DND-41 (cell line): ENCODE results near the gene MEGF11.

Experiments
- ATAC-seq: fragments of 200-7000 bp; cut with Tn5 transposase; 3 replicates; pipeline ENCODE4 v1.9.1; 2021; ENCODE audit warnings: low read depth; ENCODE audit not compliant: insufficient read depth
- DNase-seq: peaks from one replicate; pipeline ENCODE4 v3.0.0-alpha.2; 2020
- H2AFZ ChIP-seq: 2 replicates; pipeline ENCODE4 v1.6.0; 2012; ENCODE audit warnings: low read depth, low read length
- H3K27ac ChIP-seq: 2 replicates; pipeline ENCODE4 v1.5.1; 2012; ENCODE audit warnings: low read length, inconsistent platforms
- H3K27me3 ChIP-seq: fragments of 200-600 bp; sonication (generic); 2 replicates; pipeline ENCODE4 v1.6.0; 2012; ENCODE audit warnings: low read length, mild to moderate bottlenecking, inconsistent platforms; ENCODE audit not compliant: insufficient read depth, poor library complexity
- H3K36me3 ChIP-seq: 2 replicates; pipeline ENCODE4 v1.5.1; 2012; ENCODE audit warnings: low read length, inconsistent platforms; ENCODE audit not compliant: insufficient read depth
- H3K4me1 ChIP-seq: 2 replicates; pipeline ENCODE4 v1.5.1; 2012; ENCODE audit warnings: mild to moderate bottlenecking, low read length; ENCODE audit not compliant: insufficient read depth
- H3K4me2 ChIP-seq: 2 replicates; pipeline ENCODE4 v1.6.0; 2012; ENCODE audit warnings: mild to moderate bottlenecking, moderate library complexity, low read length, inconsistent platforms; ENCODE audit not compliant: insufficient read depth
- H3K4me3 ChIP-seq, 2 experiments: fragments of 200-600 bp in 1 of 2; shearing (Covaris generic) in 1 of 2; 2 replicates each; pipeline ENCODE4 v1.5.1; 2012 to 2016; ENCODE audit warnings: inconsistent platforms in 2 of 2, low read length in 2 of 2, mild to moderate bottlenecking in 2 of 2, low read depth in 1 of 2, moderate library complexity in 1 of 2
- H3K79me2 ChIP-seq: 2 replicates; pipeline ENCODE4 v1.6.0; 2012; ENCODE audit warnings: low read length, inconsistent platforms; ENCODE audit not compliant: insufficient read depth
- H3K9ac ChIP-seq: 2 replicates; pipeline ENCODE4 v1.6.0; 2012; ENCODE audit warnings: low read depth, mild to moderate bottlenecking, inconsistent platforms, low read length, moderate library complexity
- H3K9me3 ChIP-seq: 2 replicates; pipeline ENCODE4 v1.5.1; 2012; ENCODE audit warnings: low read length, moderate library complexity, mild to moderate bottlenecking, inconsistent platforms; ENCODE audit not compliant: insufficient read depth, severe bottlenecking
- H4K20me1 ChIP-seq: 2 replicates; pipeline ENCODE4 v1.6.0; 2012; ENCODE audit warnings: low read length; ENCODE audit not compliant: insufficient read depth
- CTCF ChIP-seq: IDR thresholded peaks from 2 replicates; pipeline ENCODE4 v1.5.1; 2012; ENCODE audit warnings: borderline replicate concordance, low read length, moderate library complexity, mild to moderate bottlenecking; ENCODE audit not compliant: poor library complexity, severe bottlenecking; ENCODE audit errors: extremely low read depth
- EZH2 ChIP-seq: IDR thresholded peaks from 3 replicates; pipeline ENCODE4 v1.6.1; 2012; ENCODE audit warnings: borderline replicate concordance, low read depth, mild to moderate bottlenecking, moderate library complexity, low read length, inconsistent platforms; ENCODE audit not compliant: severe bottlenecking

Gene MEGF11

GRCh38 chr15:66103293-66103590 is 150.3 kb downstream of the MEGF11 start:
- Histone ChIP-seq H3K36me3 (no peaks in the 10 kb centered on the region), H3K9ac (no peak overlapping the region), H2AFZ (no peak overlapping the region), H3K27ac (no peak overlapping the region), H3K27me3 (peaks cover 9% of the 10 kb centered on the region), H4K20me1 (no peaks in the 10 kb centered on the region), H3K4me3 (no peak overlapping the region), H3K79me2 (no peaks in the 10 kb centered on the region), H3K9me3 (no peaks in the 10 kb centered on the region), H3K4me2 (no peak overlapping the region), H3K4me1 (no peaks in the 10 kb centered on the region)
- TF ChIP-seq EZH2 (no peak), CTCF (no peak)
- DNase-seq (no peak), ATAC-seq (no peak)

- H3K9me3 ChIP-seq, result no peaks in the 10 kb centered on the region
- DNase-seq (no peak), ATAC-seq (no peak)
- H3K79me2 ChIP-seq, result no peaks in the 10 kb centered on the region
- no peaks in the 10 kb centered on the region for H3K4me1 ChIP-seq
- H3K27me3 ChIP-seq, result peaks cover 9% of the 10 kb centered on the region
- H3K9ac ChIP-seq, result no peak overlapping the region
- H2AFZ ChIP-seq, result no peak overlapping the region
- TF ChIP-seq EZH2, result no peak
- no peak for TF ChIP-seq CTCF
- H3K27ac ChIP-seq, result no peak overlapping the region
- H4K20me1 ChIP-seq, result no peaks in the 10 kb centered on the region
- no peak overlapping the region for H3K4me2 ChIP-seq
- H3K4me3 ChIP-seq, result no peak overlapping the region
- H3K36me3 ChIP-seq, result no peaks in the 10 kb centered on the region
Measured at GRCh38 chr15:66102563-66103292, 150.8 kb downstream of the MEGF11 start.

- Histone ChIP-seq H3K27me3 (peaks cover 9% of the 10 kb centered on the region), H3K36me3 (no peaks in the 10 kb centered on the region), H3K27ac (no peak overlapping the region), H3K4me3 (no peak overlapping the region), H4K20me1 (no peaks in the 10 kb centered on the region), H3K9ac (no peak overlapping the region), H3K79me2 (no peaks in the 10 kb centered on the region), H3K4me1 (no peaks in the 10 kb centered on the region), H2AFZ (no peak overlapping the region), H3K9me3 (no peaks in the 10 kb centered on the region), H3K4me2 (no peak overlapping the region)
- TF ChIP-seq CTCF, result no peak
- ATAC-seq, result no peak
- DNase-seq, result no peak
Measured at GRCh38 chr15:66101715-66102395, 151.7 kb downstream of the MEGF11 start.
